HuH-7.5 (cell line): ENCODE results near the gene GRAMD2B.

Experiments
- DNase-seq: peaks from one replicate; pipeline ENCODE4 v3.0.0; 2011; ENCODE audit warnings: low spot score

The GRAMD2B gene

GRCh38 chr5:126481243-126481642 lies 58.0 kb downstream of the GRAMD2B start:
- DNase-seq, result no peak

DNA sequence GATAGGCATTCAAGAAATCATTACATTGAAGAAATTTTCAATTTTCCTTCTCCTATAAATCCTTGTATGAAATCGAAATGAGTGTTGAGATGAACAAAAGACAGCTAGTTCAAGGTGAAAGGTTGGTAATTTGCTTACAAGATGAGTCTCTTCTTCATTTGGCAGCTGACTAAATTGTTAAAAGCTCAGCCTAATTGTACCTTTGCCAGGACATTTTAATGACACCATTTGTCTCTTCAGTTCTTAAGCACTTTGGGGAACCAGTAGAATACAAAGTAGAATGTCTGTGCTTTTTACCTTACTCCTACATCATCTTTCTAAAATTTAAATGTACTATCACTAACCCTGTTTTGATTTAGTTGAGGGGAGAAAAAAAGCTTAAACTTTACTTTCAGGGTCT lies 59.4 kb downstream of the GRAMD2B start:
- DNase-seq, result no peak

GRCh38 chr5:126483156-126483555 lies 59.9 kb downstream of the GRAMD2B start:
- no peak for DNase-seq

DNA sequence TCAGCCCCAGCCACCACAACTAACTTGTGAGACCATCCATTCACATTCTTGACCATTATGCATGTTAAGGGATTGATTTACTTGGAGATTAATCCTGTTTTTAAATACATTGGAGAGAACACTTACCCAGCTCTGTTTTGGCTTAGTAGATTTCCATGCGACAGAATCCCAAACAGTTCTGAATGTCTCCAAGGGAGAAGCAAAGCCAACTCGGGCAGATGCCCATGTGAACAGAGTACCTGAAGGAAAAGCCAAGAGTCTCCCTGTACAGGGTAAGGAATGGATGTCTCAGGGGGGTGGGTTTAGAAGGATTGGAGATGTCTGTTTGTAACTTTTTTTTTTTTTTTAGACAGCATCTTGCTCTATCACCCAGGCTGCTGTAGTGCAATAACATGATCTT lies 61.0 kb downstream of the GRAMD2B start:
- DNase-seq, result no peak

- DNase-seq, result no peak
Observed at GRCh38 chr5:126486332-126486731, 63.1 kb downstream of the GRAMD2B start.

GRCh38 chr5:126487596-126487995 lies 64.4 kb downstream of the GRAMD2B start:
- DNase-seq, result no peak

DNA sequence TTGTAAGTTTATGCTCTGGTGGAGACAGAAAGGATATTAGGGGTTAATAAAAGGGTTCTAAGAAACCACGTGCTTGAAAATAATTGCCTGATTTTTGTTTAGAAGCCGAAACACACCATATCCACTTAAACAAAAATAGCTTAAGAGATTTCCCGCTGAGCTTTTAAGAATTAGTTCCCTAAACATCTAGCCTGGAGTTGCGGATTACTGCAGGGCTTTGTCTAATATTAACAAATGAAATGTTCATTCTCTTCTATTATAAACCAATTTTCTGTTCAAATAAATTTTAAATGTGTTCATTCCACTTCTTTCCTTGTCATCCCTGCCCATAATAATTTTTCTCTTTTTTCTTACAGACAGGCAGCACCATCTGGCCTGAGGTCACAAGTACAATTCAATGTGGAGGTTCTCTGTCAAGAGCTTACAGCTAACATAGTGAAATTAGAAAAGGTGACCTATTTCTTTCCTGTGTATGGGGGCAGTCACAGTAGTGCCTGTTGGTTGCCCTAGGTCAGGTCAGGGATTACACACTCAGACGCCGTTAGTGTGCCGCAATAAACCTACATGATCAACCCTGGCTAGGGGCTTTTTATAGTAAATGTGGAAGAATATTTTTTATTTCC lies 65.3 kb downstream of the GRAMD2B start:
- no peak for DNase-seq

GRCh38 chr5:126490167-126490940 lies 67.1 kb downstream of the GRAMD2B start:
- no peak for DNase-seq

DNA sequence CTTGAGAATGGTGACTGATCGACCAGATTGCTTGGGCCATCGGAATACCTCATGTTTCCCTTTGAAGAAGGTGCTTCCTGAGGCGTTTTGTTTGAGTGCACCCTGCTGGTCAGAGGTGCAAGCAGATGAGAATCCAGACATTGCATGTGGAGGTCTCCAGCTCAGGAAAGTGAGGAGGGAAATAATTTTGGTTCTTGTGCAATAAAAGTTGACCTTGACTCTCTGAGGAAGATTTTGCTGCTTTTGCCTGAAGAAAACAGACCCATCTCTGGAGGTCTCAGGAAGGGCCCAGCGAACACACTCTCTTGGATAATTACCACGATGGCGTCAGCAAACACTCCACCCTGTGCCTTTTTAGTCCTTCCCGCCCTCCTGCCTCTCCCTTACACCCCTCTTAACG lies 69.7 kb downstream of the GRAMD2B start:
- no peak for DNase-seq

GRCh38 chr5:126494393-126494792 lies 71.2 kb downstream of the GRAMD2B start:
- DNase-seq, result no peak

DNA sequence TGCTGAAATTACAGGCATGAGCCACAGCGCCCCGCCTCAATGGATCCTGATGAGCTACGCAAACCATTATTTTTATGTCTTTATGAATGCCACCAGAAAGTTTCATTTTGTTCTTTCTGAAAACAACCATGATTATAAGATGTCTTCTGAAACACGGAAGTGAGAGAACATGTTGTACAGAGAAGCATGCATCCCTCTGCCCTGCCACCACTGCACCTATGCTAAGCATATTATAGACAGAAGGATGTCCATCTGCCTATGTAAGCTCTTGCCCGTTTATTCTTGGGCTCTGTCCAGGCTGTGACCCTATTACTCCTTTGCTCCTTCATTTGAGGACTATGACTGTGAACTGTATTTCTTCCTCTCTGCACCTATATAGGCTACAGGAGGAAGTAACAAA lies 74.3 kb downstream of the GRAMD2B start:
- no peak for DNase-seq

- DNase-seq, result no peak
Observed at GRCh38 chr5:126499278-126499677, 76.1 kb downstream of the GRAMD2B start.

GRCh38 chr5:126499853-126500342 lies 76.7 kb downstream of the GRAMD2B start:
- DNase-seq, result no peak

DNA sequence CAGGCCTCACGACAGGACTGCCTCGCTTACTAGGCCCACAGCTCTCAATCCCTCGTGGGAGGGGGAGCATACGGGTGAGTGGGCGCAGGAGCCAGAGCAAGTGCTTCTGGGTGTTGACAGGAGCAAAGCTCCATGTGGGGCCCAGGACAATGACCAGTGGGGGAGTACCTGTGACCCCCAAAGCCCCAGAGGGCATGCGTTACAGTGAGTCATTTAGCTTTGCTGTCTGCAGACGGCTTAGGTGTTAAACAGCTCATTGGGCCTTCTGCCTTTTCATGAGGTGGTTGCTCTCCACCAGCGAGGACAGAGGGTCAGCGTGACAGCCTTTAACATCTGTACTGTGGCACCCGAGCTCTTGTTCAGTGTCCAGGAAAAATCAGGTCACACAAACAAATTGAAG lies 78.2 kb downstream of the GRAMD2B start:
- DNase-seq, result no peak

GRCh38 chr5:126503602-126504104 lies 80.4 kb downstream of the GRAMD2B start:
- DNase-seq, result no peak

- DNase-seq, result no peak
Observed at GRCh38 chr5:126506079-126506478, 82.9 kb downstream of the GRAMD2B start.

DNA sequence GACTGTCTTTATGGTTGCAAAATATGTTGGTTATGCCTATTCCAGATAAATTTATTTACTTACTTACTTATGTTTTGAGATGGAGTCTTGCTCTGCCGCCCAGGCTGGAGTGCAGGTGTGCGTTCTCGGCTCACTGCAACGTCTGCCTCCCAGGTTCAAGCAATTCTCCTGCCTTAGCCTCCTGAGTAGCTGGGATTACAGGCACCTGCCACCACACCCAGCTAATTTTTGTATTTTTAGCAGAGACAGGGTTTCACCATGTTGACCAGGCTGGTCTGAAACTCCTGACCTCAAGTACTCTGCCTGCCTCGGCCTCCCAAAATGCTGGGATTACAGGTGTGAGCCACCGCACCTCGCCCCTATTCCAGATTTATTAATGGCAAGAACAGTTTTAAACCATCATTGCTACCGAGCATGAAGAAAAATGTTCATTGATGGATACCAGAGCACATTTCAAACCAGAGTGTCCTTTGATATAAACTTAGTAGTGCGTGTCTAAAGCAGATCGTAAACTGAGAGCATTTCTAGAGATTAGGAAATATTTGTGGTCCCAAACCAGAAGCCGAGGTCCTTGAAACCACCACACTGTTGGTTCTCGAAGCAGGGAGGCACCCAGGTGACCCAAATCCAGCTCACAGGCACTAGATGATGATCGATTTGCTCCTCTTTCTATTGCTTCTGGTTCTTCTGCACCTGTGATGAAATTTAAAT lies 85.2 kb downstream of the GRAMD2B start:
- no peak for DNase-seq

- no peak for DNase-seq
Observed at GRCh38 chr5:126508962-126509279, 85.7 kb downstream of the GRAMD2B start.

DNA sequence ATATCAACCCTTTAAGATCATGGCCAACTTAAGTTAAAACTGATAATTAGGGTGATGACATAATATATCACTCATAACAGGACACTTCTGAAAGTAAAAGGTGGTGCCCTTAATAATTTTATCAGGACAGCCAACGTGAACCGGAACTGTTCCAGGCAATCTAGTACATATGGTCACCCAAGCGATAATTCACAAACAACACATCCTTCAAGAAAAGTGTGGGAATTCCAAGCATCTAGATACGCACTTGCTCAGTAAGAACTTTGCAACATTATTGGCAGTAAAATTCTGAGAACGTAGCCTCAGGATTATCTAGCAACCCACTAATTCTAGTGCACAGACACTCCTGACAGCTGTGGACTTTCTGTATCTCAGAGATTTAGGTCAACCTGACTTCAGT lies 86.1 kb downstream of the GRAMD2B start:
- DNase-seq, result no peak

DNA sequence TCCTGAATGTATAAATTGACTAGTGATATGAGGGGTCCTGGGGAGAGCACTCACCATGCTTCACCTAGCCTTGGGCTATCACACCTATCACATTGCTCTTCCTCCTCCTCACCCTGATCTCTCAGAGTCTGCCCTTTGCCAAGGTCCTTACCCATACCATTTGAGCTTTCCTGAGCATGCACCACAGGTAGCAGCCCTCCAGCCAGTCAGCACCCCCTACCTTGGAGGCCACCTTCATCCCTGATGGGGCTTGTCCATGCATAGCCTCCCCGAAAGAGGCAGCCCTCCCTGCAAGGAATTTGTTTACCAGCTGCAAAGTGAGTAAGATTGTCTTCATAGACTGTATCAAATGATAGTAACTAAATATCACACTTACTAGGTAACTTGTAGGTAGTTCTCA lies 88.8 kb downstream of the GRAMD2B start:
- no peak for DNase-seq

- no peak for DNase-seq
Observed at GRCh38 chr5:126512451-126512850, 89.2 kb downstream of the GRAMD2B start.

DNA sequence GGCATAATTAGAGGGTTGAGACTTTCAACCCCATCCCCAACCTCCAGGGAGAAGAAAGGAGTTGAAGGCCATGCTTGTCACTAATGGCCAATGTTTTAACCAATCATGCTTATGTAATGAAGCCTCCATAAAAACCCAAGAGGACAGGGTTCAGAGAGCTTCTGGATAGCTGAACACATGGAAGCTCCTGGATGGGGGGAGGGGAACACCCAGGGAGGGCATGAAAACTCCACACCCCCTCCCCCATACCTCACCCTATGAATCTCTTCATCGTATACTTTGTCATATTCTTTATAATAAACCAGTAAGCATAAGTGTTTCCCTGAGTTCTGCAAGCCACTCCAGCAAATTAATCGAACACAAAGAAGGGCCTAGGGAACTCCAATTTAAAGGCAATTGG lies 90.1 kb downstream of the GRAMD2B start:
- no peak for DNase-seq

DNA sequence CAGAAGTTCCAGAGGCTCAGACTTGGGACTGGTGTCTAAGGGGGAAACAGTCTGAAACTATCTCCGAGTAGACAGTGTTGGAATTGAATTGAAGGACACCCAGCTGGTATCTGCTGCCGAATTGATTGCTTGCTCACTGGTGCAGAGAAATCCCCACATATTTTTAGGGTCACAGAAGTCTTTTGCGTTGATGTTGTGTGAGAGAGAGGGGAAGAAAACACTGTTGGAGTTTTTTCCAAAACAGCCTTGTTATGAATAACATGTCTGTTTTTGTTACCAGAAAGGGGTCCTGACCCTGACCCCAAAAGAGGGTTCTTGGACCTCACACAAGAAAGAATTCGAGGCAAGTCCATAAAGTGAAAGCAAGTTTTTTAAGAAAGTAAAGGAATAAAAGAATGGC lies 90.5 kb downstream of the GRAMD2B start:
- DNase-seq, result no peak
